EL (cell line): Measurements from ENCODE around the gene UBE2M.
"Not testable (repeated sequence)": the region's sequence is repeated elsewhere in the genome, so short reads cannot be mapped to it uniquely, and the experiment has no call there.

Experiments used
- DNase-seq: peaks from one replicate; pipeline ENCODE4 v3.0.0-alpha.2; 2016

The UBE2M gene

DNA sequence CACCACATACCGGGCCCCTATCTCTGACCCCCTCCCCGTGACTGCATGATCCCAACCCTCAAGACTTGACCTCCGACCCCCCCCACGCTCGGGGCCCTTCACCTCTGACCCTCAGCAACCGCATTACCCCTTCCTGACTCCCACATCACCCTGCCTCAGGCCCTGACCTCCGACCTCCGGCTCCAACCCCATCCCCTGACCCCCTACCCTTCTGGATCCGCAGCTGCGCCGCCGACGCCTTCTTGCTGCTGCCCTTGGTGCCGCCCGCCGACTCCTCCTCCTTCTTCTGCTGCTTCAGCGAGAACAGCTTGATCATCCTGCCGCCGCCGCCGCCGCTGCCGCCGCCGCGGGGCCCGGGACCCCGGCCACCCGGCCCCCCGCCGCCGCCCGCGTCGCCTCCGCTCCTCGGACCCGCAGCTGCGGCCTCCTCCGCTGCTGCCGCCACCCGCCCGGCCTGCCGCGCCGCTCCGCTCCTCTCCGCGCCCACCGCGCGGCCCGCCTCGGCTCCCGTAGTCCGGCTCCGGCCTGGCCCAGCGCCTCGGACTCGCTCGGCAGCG lies at the start of gene UBE2M:
Gene UBE2M, minus strand, starts transcription at position 546 of the 557 bp plus-strand sequence. Its CDS starts 230 bp downstream, at position 316.
- peak; percentile 48 for DNase-seq

DNA sequence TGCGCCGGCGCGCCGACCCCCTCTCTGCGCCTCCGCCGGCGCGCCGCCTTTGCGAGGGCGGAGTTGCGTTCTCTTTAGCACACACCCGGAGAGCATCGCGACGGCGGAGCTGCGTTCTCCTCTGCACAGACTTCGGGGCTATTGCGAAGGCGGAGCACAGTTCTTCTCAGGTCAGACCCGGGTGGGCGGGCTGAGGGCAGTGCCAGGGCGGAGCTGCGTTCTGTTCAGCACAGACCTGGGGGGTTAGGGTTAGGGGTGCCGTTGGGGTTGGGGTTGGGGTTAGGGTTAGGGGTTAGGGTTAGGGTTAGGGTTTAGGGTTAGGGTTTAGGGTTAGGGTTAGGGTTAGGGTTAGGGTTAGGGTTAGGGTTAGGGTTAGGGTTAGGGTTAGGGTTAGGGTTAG lies 48.8 kb upstream of the UBE2M start:
- not testable (repeated sequence) for DNase-seq

- not testable (repeated sequence) for DNase-seq
These were observed 48.0 kb upstream of the UBE2M start for GRCh38 chr19:58606251-58606896.

DNA sequence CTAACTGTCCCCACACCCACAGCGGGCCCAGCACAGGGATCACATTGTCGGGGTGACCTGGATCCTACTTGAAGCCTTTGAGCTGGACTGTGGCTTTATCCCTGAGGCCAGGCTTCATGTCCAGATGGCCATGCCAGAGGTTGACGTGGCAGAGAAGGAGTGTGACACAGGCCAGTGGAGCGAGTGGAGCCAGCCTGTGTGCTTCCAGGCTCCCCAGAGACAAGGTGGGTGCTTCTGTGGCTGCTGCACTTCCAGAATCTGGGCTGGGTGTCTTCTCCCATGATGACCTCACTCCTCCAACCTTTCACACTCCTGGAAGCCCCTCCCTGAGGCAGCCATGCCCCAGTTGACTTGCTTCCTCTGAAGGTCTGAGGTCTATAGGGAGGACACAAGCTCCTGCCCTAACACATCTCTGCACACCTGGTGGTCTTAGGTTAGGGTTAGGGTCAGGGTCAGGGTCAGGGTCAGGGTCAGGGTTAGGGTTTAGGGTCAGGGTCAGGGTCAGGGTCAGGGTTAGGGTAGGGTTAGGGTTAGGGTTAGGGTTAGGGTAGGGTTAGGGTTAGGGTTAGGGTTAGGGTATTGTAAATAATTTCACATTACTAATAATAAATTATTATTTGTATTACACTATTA lies 27.8 kb upstream of the UBE2M start:
- DNase-seq: no peak

DNA sequence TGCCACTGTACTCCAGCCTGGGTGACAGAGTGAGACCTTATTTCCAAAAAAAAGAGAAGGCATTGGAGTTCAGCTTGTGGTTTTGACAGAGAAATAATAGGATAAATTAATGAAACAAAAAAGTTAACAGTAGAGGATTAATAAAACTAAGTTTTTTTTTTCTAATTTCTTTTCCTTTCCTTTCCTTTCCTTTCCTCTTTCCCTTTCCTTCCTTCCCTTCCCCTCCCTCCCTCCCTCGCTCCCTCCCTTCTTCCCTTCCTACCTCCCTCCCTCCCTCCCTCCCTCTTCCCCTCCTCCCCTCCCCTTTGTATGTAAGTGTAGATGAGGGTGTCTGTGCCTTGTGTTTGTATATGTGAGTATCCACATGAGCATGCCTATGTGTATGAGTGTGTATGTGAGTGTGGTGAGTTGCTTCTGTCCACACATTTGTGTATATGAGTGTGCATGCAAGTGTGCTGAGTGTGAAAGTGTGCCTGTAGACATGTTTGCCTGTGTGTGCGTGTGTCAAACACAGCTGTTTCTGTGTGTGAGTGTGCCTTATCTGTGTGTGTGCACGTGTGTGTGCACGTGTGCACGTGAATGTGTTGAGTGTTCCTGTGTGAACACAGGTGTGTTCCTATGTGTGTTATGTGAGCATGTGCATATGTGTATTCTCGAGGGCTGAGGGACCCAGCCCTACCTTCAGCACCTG lies 27.2 kb upstream of the UBE2M start:
- no peak for DNase-seq

GRCh38 chr19:58584498-58585441 lies 26.4 kb upstream of the UBE2M start:
- DNase-seq: no peak

- no peak for DNase-seq
These were observed 24.6 kb upstream of the UBE2M start for GRCh38 chr19:58582985-58583384.

- DNase-seq: peak; percentile 82
These were observed 23.1 kb upstream of the UBE2M start for GRCh38 chr19:58581227-58582141.

- DNase-seq: no peak
These were observed 21.2 kb upstream of the UBE2M start for GRCh38 chr19:58579473-58580142.

GRCh38 chr19:58578012-58578925 lies 19.9 kb upstream of the UBE2M start:
- DNase-seq: no peak

DNA sequence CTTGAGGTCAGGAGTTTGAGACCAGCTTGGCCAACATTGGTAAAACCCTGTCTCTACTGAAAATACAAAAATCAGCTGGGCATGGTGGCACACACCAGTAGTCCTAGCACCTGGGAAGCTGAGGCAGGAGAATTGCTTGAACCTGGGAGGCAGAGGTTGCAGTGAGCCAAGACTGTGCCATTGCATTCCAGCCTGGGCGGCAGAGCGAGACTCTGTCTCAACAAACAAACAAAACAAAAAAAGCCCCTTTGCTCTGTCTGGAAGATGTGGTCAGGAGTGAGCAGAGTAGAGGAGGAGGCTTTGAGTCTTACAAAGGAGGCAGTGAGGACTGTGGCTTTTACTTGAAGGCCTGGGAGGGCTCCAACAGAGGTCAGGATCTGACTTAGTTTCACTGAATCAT lies 19.2 kb upstream of the UBE2M start:
- not testable (repeated sequence) for DNase-seq

DNA sequence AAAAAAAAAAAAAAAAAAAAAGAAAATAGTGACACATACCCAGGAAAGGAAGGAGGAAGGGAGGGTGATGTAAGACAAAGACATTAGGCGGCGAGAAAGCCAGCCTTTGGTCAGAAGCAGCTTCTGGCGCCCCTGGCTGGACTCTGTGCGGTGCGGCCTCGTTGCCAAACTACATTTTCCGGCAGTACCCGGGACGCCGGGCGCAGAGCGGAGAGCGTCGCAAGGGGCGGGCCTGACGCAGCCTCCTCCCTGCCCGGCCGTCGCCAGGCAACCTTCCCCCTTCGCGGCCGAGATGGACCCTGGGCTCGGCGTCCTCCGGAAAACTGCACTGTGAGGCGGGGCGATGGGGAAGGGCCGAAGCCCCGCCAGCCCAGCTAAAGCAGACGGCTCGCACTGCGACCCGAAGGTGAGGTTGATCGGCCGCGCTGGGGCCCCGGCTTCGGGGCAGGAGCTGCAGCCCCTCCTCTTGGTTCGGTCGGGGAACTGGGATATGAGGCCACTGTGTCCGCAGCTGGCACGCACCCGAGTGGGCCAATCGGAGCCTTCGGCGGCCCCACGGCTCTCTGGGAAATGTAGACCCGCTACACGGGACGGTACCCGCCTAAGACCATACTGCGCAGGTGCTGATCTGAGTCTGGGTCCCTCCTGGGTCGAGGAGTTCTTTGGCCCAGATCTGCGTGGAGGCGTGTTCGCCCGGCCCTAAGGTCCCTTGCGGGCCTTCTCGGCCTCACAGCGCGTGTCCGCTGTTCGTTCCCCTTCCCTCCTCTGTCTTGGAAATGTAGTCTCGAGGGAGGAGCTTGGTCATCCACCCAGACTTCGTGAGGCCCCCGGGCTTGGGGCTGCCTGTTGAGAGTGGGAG lies 17.0 kb upstream of the UBE2M start:
- peak; percentile 91 for DNase-seq

- DNase-seq: no peak
These were observed 15.3 kb upstream of the UBE2M start for GRCh38 chr19:58573658-58574164.

DNA sequence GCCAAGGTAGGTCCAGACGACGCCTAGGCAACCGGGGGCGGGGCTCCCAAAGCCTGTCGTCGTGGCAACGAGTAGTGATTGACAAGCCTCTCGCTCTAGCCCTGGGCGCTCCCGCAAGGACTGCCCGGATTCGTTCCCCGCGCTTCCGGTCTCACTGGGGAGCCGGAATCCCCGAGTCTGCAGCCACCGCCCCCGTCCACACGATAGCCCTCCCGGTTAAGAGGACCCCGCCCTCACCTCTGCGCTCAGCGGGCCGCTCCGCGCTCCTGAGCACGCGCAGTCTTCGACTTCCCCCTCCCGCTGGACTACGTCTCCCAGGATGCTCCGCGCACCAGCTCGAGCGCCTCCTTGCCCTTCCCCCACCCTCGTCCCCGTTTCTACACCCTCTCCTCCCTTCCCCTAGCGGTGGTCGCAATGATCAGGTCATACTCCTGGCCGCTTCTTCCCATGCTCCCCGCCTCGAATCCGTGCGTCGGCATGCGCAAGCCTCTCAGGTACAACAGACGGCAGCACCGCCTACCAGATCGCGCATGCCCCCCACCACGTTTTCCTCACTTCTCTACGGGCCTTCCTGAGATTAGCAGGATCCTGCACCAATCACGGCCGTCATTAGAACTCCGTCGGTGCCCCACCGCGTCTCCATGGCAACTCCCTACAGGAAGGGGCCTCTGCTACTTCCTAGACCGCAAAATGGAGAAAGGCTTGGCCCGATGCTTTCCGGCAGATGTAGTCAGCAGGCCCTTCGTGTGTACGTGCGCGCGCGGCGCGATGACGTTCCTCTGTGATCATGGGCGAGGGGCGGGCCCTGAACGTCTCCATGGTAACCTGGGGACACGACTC lies 14.6 kb upstream of the UBE2M start, which contains the start of gene MZF1:
Gene MZF1, minus strand, starts transcription at position 518 of the 840 bp plus-strand sequence. CDS start 1,946 bp downstream, outside the sequence.
- peak; percentile 100 for DNase-seq

DNA sequence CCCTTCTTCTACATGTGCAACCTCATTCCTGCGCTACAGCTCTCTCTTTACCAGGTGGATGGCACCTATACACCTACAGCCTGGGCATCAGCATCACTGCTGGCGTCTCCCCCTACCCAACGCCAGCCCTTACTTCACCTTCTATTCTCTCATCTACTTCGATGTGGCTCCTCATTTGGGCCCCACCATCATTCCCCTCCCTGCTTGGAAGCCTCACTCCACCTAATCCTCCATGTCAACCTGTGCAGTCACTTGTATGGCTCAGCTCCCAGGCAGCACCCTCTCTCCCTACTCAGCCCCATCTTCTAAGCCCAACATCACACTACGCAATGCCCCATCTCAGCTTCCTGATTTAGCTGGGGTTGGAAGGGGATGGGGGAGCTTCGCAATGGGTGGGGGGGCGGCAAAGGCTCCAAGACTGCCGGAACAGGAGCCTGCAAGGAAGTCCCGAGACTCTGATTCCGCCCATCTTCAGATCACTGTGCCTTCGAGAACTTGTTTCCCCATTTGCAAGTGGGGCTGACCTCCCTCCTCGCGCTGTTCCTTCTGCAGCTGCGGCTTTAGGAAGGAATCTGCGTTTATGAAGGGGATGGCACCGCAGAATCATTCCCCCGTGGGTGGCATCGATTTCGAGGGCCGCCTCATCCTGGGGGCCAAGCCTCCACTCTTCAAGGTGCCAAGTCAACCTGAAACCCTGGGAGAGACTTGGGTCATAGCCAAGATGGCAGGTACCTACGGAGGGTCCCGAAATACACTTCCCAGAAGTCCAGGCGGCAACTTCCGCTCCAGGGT lies 13.8 kb upstream of the UBE2M start:
- DNase-seq: no peak

DNA sequence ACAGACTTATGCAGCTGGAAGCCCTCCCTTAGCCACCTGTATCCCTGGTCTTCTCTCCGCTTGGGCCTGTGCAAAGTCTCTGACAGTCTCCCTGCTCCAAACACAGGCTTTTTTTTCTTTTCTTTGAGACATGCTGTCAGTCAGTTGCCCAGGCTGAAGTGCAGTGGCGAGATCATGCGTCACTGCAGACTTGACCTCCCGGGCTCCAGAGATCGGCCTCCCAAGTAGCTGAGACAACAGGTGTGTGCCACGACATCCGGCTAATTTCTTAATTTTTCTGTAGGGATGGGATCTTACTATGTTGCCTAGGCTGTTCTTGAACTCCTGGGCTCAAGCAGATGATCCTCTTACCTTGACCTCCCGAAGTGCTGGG lies 13.2 kb upstream of the UBE2M start:
- DNase-seq: no peak
